BE2C (cell line): ENCODE measurements around the gene PADI3.

Source experiments
- DNase-seq: peaks from one replicate; pipeline ENCODE4 v3.0.0-alpha.2; 2020
- H3K27me3 ChIP-seq: fragments of 250-450 bp; sonication (Bioruptor Pico); 2 replicates; pipeline ENCODE4 v1.5.1; 2020; ENCODE audit warnings: mild to moderate bottlenecking
- H3K36me3 ChIP-seq: fragments of 250-450 bp; sonication (Bioruptor Pico); 2 replicates; pipeline ENCODE4 v1.5.1; 2020; ENCODE audit warnings: mild to moderate bottlenecking
- H3K4me1 ChIP-seq: fragments of 250-450 bp; sonication (Bioruptor Pico); 2 replicates; pipeline ENCODE4 v1.5.1; 2020
- H3K4me3 ChIP-seq: 2 replicates; pipeline ENCODE4 v1.5.1; 2011; ENCODE audit warnings: low read depth, low read length
- H3K9me3 ChIP-seq: fragments of 250-450 bp; sonication (Bioruptor Pico); 2 replicates; pipeline ENCODE4 v1.5.1; 2020
- CTCF ChIP-seq: IDR thresholded peaks from 2 replicates; pipeline ENCODE4 v1.5.1; 2012; ENCODE audit warnings: mild to moderate bottlenecking, low read depth, low read length

Gene PADI3

GRCh38 chr1:17204546-17205440, 44.1 kb upstream of the PADI3 start, which contains the start of gene PADI1:
TSS of gene PADI1 (plus strand) at chr1:17205128. CDS start at chr1:17205218, 90 bp downstream.
- Histone ChIP-seq H3K36me3 (no peaks in the 10 kb centered on the region), H3K4me3 (no peak within 1 kb of the TSS), H3K4me1 (no peaks in the 10 kb centered on the region), H3K9me3 (no peaks in the 10 kb centered on the region), H3K27me3 (no peaks in the 10 kb centered on the region)
- no peak for DNase-seq
- TF ChIP-seq CTCF: no peak

GRCh38 chr1:17205652-17206051, 43.2 kb upstream of the PADI3 start:
- no peak for DNase-seq
- H3K4me3 ChIP-seq: no peak overlapping the region
- TF ChIP-seq CTCF: no peak
- H3K4me1 ChIP-seq: no peaks in the 10 kb centered on the region
- H3K36me3 ChIP-seq: no peaks in the 10 kb centered on the region
- no peaks in the 10 kb centered on the region for H3K9me3 ChIP-seq
- H3K27me3 ChIP-seq: no peaks in the 10 kb centered on the region

GRCh38 chr1:17206196-17206595, 42.7 kb upstream of the PADI3 start:
- TF ChIP-seq CTCF: no peak
- Histone ChIP-seq H3K27me3 (no peaks in the 10 kb centered on the region), H3K4me1 (no peaks in the 10 kb centered on the region), H3K9me3 (no peaks in the 10 kb centered on the region), H3K4me3 (no peak overlapping the region), H3K36me3 (no peaks in the 10 kb centered on the region)
- DNase-seq: no peak

GRCh38 chr1:17207046-17207445, 41.9 kb upstream of the PADI3 start:
- Histone ChIP-seq H3K9me3 (no peaks in the 10 kb centered on the region), H3K27me3 (no peaks in the 10 kb centered on the region), H3K36me3 (no peaks in the 10 kb centered on the region), H3K4me1 (no peaks in the 10 kb centered on the region), H3K4me3 (no peak overlapping the region)
- DNase-seq: no peak
- no peak for TF ChIP-seq CTCF

GRCh38 chr1:17207540-17207939, 41.4 kb upstream of the PADI3 start:
- no peaks in the 10 kb centered on the region for H3K36me3 ChIP-seq
- H3K27me3 ChIP-seq: no peaks in the 10 kb centered on the region

More at GRCh38 chr1:17207540-17207939, 41.4 kb upstream of the PADI3 start:
- Histone ChIP-seq H3K4me1 (no peaks in the 10 kb centered on the region), H3K4me3 (no peak overlapping the region), H3K9me3 (no peaks in the 10 kb centered on the region)
- TF ChIP-seq CTCF: no peak
- no peak for DNase-seq
